Stimulated activated CD4-positive, alpha-beta T cell treated with anti-CD3 and anti-CD28 coated beads, Interleukin-1b, Interleukin-23, amount 100 ng/mL, for 1 hour (primary cell): ENCODE results near the gene HSPA12B.

Source experiments
- DNase-seq, 2 donors: peaks; one replicate each; pipeline ENCODE4 v3.0.0-alpha.2; 2020; ENCODE audit warnings: low read depth in 2 of 2

The HSPA12B gene

DNA sequence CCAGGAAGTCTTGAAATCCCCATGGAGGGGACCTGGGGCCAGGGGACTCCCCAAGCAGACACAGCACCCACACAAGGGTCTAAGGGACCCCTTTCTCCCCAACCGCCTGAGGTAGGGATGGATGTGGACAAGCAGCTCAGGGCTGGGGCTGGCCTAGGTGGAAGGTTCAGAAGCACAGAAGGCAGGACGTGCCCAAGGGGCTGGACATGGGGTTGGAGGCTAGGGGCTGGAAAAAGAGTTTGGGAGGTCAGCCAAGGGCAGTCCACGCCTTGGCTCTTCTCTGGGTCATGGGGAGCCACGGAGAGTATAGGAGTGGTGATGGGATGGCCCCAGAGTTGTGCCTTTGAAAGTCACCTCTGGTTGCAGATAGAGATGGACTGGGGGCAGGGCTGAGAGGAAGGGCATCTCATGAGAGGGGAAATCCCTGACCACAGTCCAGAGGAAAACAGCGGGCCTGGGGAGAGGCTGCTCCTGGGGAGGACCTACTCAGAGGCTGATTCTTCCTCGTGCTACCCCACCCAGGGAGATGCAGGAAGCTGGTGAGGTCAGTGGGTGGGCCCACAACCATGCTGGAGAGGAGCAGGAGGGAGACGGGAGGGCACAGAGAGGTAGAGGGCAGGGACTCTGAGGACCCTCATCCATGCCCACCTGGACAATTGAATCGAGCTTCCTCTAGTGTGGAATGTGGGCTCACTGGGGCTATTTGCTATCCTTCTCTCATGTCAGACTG lies 2.5 kb upstream of the HSPA12B start:
- DNase-seq = no peak

DNA sequence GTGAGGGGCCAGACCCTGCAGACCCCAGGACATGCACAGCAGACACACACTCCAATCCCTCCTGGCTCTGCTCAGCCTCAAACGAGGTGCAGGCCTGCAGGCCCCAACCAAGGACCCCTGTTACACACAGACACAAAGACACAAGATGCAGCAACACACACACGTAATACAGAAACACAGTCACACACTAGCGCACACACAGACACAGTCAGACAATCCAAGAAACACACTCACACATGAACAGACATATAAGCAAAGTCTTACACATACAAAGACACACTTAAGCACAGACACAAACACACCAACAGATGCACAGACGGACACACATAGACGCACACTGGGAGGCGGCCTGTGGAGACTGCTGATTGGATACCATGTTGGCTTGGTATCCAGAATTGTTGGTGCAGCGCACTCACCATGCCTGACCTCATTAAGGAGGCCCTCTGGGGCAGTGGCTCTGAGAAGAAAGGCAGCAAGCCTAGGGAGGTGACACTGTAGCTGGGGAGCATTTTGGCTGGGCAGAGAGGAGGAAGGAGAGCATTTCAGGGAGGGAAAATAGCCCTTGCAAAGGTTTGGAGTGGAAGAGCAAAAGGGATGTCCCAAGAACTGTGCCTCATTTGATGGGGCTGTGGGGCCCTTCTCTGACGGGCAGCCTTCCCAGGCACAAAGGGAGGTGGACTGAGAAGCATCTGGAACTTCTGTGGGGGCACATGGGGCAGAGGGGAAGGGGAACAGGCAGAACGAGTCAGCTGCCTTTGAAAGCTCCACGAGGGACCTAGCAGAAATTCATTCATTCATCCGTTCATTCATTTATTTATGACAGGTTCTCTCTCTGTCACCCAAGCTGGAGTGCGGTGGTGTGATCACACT lies 1.4 kb upstream of the HSPA12B start:
- no peak for DNase-seq

DNA sequence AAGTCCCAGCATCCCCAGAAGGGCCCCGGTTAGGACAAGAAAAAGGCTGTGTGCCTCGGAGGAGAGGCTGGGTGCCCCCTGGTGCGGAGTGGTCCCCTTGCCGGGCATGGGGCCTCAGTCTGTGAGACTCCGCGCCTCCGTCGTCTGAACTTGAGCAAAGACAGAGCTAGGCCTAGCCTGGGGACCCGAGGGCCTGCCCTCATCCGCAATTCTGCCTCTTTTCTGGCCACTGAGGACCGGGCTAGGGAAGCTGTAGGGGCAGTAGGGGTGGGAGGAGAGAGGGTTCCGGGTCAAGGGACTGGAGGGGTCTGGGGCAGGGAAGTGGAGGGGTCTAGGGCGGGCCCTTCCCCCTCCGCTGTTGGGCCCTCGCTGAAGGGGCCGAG lies 550 bp upstream of the HSPA12B start:
- DNase-seq = no peak

DNA sequence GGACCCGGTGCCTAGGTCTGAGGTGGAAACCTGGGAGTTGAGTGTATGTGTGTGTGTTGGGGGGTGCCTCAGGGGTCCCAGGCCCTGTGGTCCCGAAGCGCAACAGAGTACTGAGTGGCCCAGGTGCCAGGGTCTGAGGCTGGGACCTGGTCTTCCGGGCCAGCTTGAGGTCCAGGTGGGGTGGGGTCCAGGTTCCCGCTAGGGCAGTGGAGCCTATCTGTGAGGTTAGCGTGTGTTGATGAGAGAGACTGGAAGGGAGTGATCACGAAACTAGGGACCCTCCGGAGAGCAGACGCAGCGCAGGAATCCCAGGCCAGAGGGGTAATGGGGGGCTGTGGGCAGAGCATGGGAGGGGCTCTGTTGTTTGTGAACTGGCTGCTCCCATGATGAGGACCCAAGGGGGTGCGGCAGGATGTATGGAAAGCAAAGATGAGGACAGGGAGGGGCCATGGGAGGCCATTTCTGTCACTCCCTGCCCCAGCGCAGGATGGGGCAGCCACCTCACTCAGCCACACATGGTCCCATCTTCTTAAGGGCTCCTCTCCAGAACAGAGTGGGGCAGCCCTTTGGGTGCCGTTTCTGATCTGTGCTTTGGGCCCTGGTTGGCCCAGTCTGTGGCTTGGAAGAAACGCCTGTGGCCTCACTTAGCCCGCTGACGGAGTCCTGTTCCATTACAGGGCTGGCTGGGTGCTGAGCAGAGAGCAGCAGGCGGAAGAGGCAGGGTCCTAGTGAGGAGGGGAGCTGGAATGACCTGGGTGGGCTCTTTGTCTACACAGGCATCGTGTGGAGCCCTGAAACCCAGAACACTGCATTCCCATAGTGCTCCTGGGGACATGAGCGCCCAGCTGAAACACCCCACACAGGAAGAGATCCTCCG lies 872 bp downstream of the HSPA12B start:
- DNase-seq = no peak

DNA sequence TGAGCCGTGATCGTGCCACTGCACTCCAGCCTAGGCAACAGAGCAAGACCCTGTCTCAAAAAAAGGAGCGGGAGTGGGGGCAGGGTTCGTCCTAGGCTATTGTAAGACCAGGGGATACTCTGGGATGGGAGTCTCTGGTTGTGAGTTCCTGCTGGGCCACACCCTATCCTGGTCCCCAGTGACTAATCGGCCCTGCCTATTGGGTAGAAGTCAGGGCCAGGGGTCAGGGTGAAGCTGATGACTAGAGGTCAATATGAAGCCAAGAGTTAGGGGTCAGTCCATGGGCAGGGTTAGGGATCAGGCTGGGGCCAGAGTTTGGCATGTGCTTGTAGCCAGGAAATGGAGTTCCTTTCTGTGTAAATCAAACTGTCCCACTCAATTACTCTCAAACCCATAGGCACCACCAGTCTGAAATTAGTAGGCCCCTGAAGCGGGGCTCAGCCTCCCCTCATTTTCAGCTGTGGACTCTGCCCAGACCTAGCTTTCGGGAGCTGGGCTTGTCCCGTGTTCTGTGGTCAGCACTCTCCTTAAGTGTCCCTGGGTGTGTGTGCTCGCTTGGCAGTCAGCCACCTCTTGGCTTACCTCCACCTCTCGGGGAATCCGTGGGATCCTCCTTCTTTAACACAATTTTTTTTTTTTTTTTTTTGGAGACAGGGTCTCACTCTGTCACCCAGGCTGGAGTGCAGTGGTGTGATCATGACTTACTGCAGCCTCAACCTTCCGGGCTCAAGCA lies 1.8 kb downstream of the HSPA12B start:
- DNase-seq = no peak

GRCh38 chr20:3735768-3736167 lies 3.3 kb downstream of the HSPA12B start:
- DNase-seq = no peak

GRCh38 chr20:3738111-3739053 lies 5.9 kb downstream of the HSPA12B start:
- no peak for DNase-seq

DNA sequence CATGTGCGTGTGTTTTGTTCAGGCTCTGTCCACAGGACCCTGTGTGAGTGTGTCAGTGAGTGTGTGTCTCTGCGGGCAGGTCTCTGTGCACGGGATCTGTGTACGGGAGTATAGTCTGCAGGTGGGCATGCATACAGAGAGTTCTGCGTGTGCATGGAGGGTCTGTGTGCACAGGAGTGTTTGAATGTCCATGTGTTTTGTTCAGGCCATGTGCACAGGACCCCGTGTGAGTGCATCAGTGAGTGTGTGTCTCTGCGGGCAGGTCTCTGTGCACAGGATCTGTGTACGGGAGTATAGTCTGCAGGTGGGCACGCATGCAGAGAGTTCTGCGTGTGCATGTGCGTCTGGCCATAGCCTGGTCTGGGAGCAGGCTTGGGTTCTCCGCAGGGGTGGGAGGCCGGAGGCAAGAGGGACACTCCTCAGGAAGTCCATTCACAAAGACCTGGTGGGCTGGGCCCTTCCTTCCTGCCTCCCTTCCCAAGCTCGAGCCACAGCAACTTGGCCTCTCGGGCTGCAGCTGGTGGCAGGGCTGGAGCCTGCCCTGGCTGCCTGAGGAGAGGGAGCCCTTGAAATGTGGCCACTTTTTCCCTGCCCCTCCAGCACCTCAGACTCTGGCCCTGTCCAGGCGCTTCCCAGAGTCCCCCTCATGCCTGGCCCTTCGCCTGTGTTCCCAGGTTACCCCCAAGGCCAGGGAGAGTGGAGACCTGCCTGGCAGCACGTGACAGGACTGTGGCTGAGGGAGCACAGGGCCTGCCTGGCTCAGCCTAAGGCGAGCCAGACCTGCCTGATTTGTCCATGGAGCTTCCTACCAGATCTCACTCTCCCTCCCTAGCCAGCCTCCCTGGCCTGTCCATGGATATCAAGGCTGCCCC lies 6.8 kb downstream of the HSPA12B start:
- no peak for DNase-seq

DNA sequence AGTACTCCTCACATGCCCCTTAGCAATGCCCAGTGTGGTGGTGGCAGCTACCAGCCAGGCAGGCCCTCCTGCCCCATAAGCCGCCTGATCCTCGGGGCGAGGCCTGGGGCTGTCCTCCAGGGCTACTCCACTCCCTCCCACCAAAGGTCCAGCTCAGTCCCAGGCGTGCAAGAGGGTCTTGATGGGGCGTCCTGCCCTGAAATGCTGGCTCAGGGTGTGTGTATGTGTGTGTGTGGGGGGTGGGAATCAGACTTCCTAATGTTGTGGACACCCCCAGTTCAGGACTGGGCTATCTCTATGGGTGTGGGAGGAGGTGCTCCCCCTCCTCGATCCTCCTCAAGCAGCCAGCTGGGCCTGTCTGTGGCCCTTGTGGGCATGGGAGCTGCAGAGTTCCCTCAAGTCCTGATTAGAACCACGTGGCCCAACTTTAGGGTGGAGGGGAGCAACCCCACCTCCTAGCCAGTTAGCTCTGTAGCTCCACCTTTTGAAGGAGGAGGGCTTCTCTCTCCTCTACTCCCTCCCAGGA lies 7.5 kb downstream of the HSPA12B start:
- DNase-seq = no peak

DNA sequence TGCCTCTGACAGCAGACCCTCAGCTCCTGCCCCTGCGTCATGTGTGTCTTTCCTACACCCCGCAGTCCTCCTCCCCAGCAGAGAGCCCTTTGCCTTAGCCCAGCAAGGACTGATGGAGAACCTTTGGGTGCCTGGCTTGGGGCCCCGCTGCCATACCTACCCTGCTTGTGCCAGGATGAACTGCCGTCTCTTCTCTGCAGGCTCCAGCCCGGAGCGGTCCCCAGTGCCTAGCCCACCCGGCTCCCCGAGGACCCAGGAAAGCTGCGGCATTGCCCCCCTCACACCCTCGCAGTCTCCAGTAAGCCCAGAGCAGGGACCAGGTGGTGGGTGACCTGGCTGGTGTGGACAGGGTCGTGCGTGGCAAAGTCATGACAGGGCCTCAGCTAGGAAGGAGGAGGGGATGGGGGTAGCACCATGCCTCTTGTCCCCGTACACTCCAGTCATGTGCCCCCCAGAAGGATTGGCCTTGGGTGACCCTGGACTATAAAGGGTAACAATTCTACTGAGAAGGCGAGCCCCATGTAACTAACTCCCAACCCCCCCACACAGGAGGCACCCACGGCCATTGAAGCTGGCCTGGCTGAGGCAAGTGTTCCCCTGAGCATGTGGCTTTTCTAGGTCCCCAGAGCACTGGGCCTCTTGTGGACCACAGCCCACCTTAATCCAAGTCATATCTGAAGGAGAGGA lies 8.3 kb downstream of the HSPA12B start:
- DNase-seq = no peak

DNA sequence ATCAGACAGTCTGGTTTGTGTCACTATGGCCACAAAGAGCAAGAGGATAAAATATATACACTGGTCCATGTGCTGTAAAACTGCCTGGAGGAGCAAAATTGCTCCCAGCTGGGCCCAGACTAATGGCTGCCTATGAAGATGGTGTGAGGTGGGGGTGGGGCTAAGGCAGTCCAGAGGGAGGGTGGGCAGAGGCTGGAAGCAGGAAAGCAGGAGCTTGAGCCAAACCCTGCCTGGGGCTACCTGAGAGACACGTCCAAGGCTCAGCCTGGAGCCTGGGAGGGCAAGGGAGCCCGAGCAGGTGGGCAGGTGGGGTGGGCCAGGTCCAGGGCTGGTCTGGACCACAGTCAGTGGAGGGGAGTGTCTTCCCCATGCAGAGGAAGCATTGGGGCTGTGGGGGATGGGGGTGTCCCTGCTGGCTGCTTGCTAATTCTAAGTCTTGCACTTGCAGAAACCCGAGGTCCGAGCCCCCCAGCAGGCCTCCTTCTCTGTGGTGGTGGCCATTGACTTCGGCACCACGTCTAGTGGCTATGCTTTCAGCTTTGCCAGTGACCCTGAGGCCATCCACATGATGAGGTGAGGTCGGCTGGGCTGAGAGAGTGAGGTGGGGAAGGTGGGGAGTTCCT lies 9.5 kb downstream of the HSPA12B start:
- no peak for DNase-seq

GRCh38 chr20:3743251-3743650 lies 10.8 kb downstream of the HSPA12B start:
- DNase-seq = no peak

DNA sequence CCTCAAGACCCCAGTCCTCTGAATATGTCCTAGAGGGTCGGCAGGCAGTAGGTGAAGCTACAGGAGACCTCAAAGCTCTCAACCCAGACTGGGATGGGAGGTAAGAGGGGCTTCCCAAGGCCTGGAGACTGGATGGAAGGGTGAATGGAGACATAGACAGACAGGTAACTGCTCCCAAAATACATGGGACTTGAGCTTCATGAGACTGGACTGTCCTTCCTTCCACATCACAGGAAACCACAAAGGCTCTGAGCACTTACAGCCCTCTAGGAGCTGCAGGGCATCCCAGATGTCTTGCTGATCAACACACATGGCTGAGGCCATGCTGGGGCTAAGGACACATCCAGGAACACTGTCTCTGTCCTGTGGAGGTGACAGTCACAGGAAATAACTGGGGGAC lies 11.6 kb downstream of the HSPA12B start:
- no peak for DNase-seq

GRCh38 chr20:3744806-3745685 lies 12.6 kb downstream of the HSPA12B start:
- DNase-seq = peak; percentile 51 to 53

- no peak for DNase-seq
These were observed 13.2 kb downstream of the HSPA12B start for GRCh38 chr20:3745686-3746173.

- DNase-seq = no peak
These were observed 15.0 kb downstream of the HSPA12B start for GRCh38 chr20:3747471-3747870.

GRCh38 chr20:3748073-3748472 lies 15.6 kb downstream of the HSPA12B start:
- no peak for DNase-seq
